ENCODE data around the gene MED7. TPM values are rescaled to one million over a fixed set of nuclear protein-coding genes. Genes with fewer than 3 reads are reported as not detected.

MED7 gene
- total RNA-seq, 3 donors from 2014 or later = 11.8 to 14.4 (median 12.0) TPM

- Histone ChIP-seq H3K4me3 (peak overlapping the region; percentile 78), H3K36me3 (ENCODE audit: low read depth) (peaks cover 6% of the 10 kb centered on the region), H3K4me1 (ENCODE audit: low read depth) (peaks cover 10% of the 10 kb centered on the region), H3K9me3 (no peaks in the 10 kb centered on the region)
- no peak for TF ChIP-seq CTCF (IDR thresholded peaks at IDR 0.05)
- ATAC-seq (peak; percentile 66), DNase-seq (peak; percentile 64 to 70 (median 65))
- intact Hi-C loops (cut with DNase I, micrococcal nuclease) = loop anchor here in 1 of 2 donors (10.0 kb wide), 1 partner anchor 601 kb away; the partner anchor contains the start of gene LSM11
Observed at GRCh38 chr5:157143127-157143971, 684 bp upstream of the MED7 start.

GRCh38 chr5:157137691-157138090 is 5.0 kb downstream of the MED7 start:
- no peak overlapping the region for H3K4me3 ChIP-seq
- TF ChIP-seq CTCF (IDR thresholded peaks at IDR 0.05) = no peak
- DNase-seq (no peak), ATAC-seq (no peak)
- intact Hi-C loops (cut with DNase I, micrococcal nuclease) = no loop called here
- H3K9me3 ChIP-seq = no peaks in the 10 kb centered on the region
- peaks cover 10% of the 10 kb centered on the region for H3K4me1 ChIP-seq (ENCODE audit: low read depth)
- no peaks in the 10 kb centered on the region for H3K36me3 ChIP-seq (ENCODE audit: low read depth)

GRCh38 chr5:157132281-157132612 is 10.4 kb downstream of the MED7 start:
- ATAC-seq = no peak
- H3K9me3 ChIP-seq = no peaks in the 10 kb centered on the region
- H3K4me3 ChIP-seq = no peak overlapping the region
- H3K36me3 ChIP-seq (ENCODE audit: low read depth) = no peaks in the 10 kb centered on the region
- intact Hi-C loops (cut with DNase I, micrococcal nuclease) = no loop called here
- TF ChIP-seq CTCF (IDR thresholded peaks at IDR 0.05) = no peak
- H3K4me1 ChIP-seq (ENCODE audit: low read depth) = no peaks in the 10 kb centered on the region
- no peak for DNase-seq

- H3K36me3 ChIP-seq (ENCODE audit: low read depth) = no peaks in the 10 kb centered on the region
- ATAC-seq (no peak), DNase-seq (no peak)
- no peaks in the 10 kb centered on the region for H3K9me3 ChIP-seq
- no peak for TF ChIP-seq CTCF (IDR thresholded peaks at IDR 0.05)
- no peak overlapping the region for H3K4me3 ChIP-seq
- intact Hi-C loops (cut with DNase I, micrococcal nuclease) = no loop called here
- H3K4me1 ChIP-seq (ENCODE audit: low read depth) = no peaks in the 10 kb centered on the region
Observed at GRCh38 chr5:157130925-157131324, 11.7 kb downstream of the MED7 start.

- intact Hi-C loops (cut with DNase I, micrococcal nuclease) = no loop called here
- no peaks in the 10 kb centered on the region for H3K36me3 ChIP-seq (ENCODE audit: low read depth)
- TF ChIP-seq CTCF (IDR thresholded peaks at IDR 0.05) = no peak
Observed at GRCh38 chr5:157121709-157122108, 21.0 kb downstream of the MED7 start.

More at GRCh38 chr5:157121709-157122108, 21.0 kb downstream of the MED7 start:
- ATAC-seq (no peak), DNase-seq (no peak)
- Histone ChIP-seq H3K9me3 (no peaks in the 10 kb centered on the region), H3K4me3 (no peak overlapping the region), H3K4me1 (ENCODE audit: low read depth) (no peaks in the 10 kb centered on the region)
